Superior temporal gyrus (tissue), 1 donor: ENCODE measurements around the gene FBXL16.
"Not testable (repeated sequence)": the region's sequence is repeated elsewhere in the genome, so short reads cannot be mapped to it uniquely, and the experiment has no call there.

Experiments used
- DNase-seq: peaks from one replicate; pipeline ENCODE4 v3.0.0-alpha.2; 2016; ENCODE audit errors: extremely low spot score

The FBXL16 gene

GRCh38 chr16:705431-706188 is at the start of gene FBXL16:
FBXL16 (minus strand) TSS chr16:705801; CDS start chr16:697405, 8,396 bp downstream.
- no peak for DNase-seq

- no peak for DNase-seq
Observed at GRCh38 chr16:754656-755055, 49.1 kb upstream of the FBXL16 start.

- DNase-seq = not testable (repeated sequence)
Observed at GRCh38 chr16:754121-754607, 48.6 kb upstream of the FBXL16 start.

- DNase-seq = no peak
Observed at GRCh38 chr16:752007-752312, 46.4 kb upstream of the FBXL16 start.

GRCh38 chr16:751152-752006 is 45.8 kb upstream of the FBXL16 start:
- peak; percentile 26 for DNase-seq

- no peak for DNase-seq
Observed at GRCh38 chr16:750485-750884, 44.9 kb upstream of the FBXL16 start.

GRCh38 chr16:749010-749409 is 43.4 kb upstream of the FBXL16 start:
- DNase-seq = no peak

- no peak for DNase-seq
Observed at GRCh38 chr16:747978-748746, 42.6 kb upstream of the FBXL16 start.

- DNase-seq = no peak
Observed at GRCh38 chr16:746637-747036, 41.0 kb upstream of the FBXL16 start.

GRCh38 chr16:745739-746138 is 40.1 kb upstream of the FBXL16 start:
- DNase-seq = no peak

- no peak for DNase-seq
Observed at GRCh38 chr16:743794-744500, 38.3 kb upstream of the FBXL16 start.

GRCh38 chr16:742894-743293 is 37.3 kb upstream of the FBXL16 start:
- DNase-seq = not testable (repeated sequence)

GRCh38 chr16:741986-742629 is 36.5 kb upstream of the FBXL16 start:
- no peak for DNase-seq

- DNase-seq = peak; percentile 84
Observed at GRCh38 chr16:740764-741505, 35.3 kb upstream of the FBXL16 start, which contains the start of gene CIAO3. CIAO3 (minus strand) TSS chr16:740997; CDS start chr16:740985, 12 bp downstream.

GRCh38 chr16:740459-740763 is 34.8 kb upstream of the FBXL16 start:
- no peak for DNase-seq

GRCh38 chr16:739560-740458 is 34.2 kb upstream of the FBXL16 start:
- DNase-seq = no peak

GRCh38 chr16:736936-737481 is 31.4 kb upstream of the FBXL16 start:
- no peak for DNase-seq

GRCh38 chr16:735982-736453 is 30.4 kb upstream of the FBXL16 start:
- DNase-seq = no peak
